GM18519 (cell line): ENCODE data around the gene SELENOM.

Source experiments
- ATAC-seq: cut with Tn5 transposase; IDR thresholded peaks from one replicate; pipeline ENCODE4 v1.9.1; 2021; ENCODE audit warnings: mild to moderate bottlenecking, moderate library complexity; ENCODE audit not compliant: unreplicated experiment, low FRiP score

SELENOM gene

GRCh38 chr22:31107178-31107893, at the start of gene SELENOM:
TSS of gene SELENOM (minus strand) at chr22:31107568. CDS start at chr22:31107505, 63 bp downstream.
- ATAC-seq = peak; percentile 63

GRCh38 chr22:31155422-31155821, 48.1 kb upstream of the SELENOM start:
- ATAC-seq = no peak

- ATAC-seq = no peak
Observed at GRCh38 chr22:31154975-31155374, 47.6 kb upstream of the SELENOM start.

GRCh38 chr22:31153357-31153756, 46.0 kb upstream of the SELENOM start:
- no peak for ATAC-seq

- no peak for ATAC-seq
Observed at GRCh38 chr22:31151872-31152271, 44.5 kb upstream of the SELENOM start.

- no peak for ATAC-seq
Observed at GRCh38 chr22:31150615-31151014, 43.2 kb upstream of the SELENOM start.

- no peak for ATAC-seq
Observed at GRCh38 chr22:31148953-31149627, 41.7 kb upstream of the SELENOM start.

GRCh38 chr22:31148488-31148887, 41.1 kb upstream of the SELENOM start:
- no peak for ATAC-seq

GRCh38 chr22:31144223-31144622, 36.9 kb upstream of the SELENOM start:
- no peak for ATAC-seq

- no peak for ATAC-seq
Observed at GRCh38 chr22:31143537-31143936, 36.2 kb upstream of the SELENOM start.

GRCh38 chr22:31143038-31143437, 35.7 kb upstream of the SELENOM start:
- ATAC-seq = no peak

- ATAC-seq = no peak
Observed at GRCh38 chr22:31142285-31142684, 34.9 kb upstream of the SELENOM start.

- no peak for ATAC-seq
Observed at GRCh38 chr22:31141551-31141950, 34.2 kb upstream of the SELENOM start.

GRCh38 chr22:31140746-31141145, 33.4 kb upstream of the SELENOM start:
- ATAC-seq = no peak

- ATAC-seq = no peak
Observed at GRCh38 chr22:31139866-31140716, 32.7 kb upstream of the SELENOM start, which contains the start of gene PLA2G3. TSS of gene PLA2G3 (minus strand) at chr22:31140508. CDS start at chr22:31140354, 154 bp downstream.

- ATAC-seq = no peak
Observed at GRCh38 chr22:31139066-31139465, 31.7 kb upstream of the SELENOM start.

- ATAC-seq = no peak
Observed at GRCh38 chr22:31138126-31138525, 30.8 kb upstream of the SELENOM start.

- ATAC-seq = no peak
Observed at GRCh38 chr22:31137721-31138120, 30.4 kb upstream of the SELENOM start.

- ATAC-seq = no peak
Observed at GRCh38 chr22:31136711-31137110, 29.3 kb upstream of the SELENOM start.

- no peak for ATAC-seq
Observed at GRCh38 chr22:31136155-31136554, 28.8 kb upstream of the SELENOM start.

- no peak for ATAC-seq
Observed at GRCh38 chr22:31135706-31136105, 28.3 kb upstream of the SELENOM start.
